ENCODE results near the gene KRTAP4-4.

- TF ChIP-seq, protein P1, sequence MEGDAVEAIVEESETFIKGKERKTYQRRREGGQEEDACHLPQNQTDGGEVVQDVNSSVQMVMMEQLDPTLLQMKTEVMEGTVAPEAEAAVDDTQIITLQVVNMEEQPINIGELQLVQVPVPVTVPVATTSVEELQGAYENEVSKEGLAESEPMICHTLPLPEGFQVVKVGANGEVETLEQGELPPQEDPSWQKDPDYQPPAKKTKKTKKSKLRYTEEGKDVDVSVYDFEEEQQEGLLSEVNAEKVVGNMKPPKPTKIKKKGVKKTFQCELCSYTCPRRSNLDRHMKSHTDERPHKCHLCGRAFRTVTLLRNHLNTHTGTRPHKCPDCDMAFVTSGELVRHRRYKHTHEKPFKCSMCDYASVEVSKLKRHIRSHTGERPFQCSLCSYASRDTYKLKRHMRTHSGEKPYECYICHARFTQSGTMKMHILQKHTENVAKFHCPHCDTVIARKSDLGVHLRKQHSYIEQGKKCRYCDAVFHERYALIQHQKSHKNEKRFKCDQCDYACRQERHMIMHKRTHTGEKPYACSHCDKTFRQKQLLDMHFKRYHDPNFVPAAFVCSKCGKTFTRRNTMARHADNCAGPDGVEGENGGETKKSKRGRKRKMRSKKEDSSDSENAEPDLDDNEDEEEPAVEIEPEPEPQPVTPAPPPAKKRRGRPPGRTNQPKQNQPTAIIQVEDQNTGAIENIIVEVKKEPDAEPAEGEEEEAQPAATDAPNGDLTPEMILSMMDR (IDR thresholded peaks at IDR 0.05): no peak
- TF ChIP-seq ZNF416 (CRISPR knock-in tag; IDR thresholded peaks at IDR 0.05): no peak
- no peak for TF ChIP-seq NFYB (CRISPR knock-in tag; conservative IDR thresholded peaks at IDR 0.05; ENCODE audit: low read depth)
- no peak for TF ChIP-seq SMAD3 (CRISPR knock-in tag; IDR thresholded peaks at IDR 0.05; ENCODE audit: borderline replicate concordance)
- no peak for TF ChIP-seq CREM (CRISPR knock-in tag; IDR thresholded peaks at IDR 0.05)
- TF ChIP-seq, protein P2, sequence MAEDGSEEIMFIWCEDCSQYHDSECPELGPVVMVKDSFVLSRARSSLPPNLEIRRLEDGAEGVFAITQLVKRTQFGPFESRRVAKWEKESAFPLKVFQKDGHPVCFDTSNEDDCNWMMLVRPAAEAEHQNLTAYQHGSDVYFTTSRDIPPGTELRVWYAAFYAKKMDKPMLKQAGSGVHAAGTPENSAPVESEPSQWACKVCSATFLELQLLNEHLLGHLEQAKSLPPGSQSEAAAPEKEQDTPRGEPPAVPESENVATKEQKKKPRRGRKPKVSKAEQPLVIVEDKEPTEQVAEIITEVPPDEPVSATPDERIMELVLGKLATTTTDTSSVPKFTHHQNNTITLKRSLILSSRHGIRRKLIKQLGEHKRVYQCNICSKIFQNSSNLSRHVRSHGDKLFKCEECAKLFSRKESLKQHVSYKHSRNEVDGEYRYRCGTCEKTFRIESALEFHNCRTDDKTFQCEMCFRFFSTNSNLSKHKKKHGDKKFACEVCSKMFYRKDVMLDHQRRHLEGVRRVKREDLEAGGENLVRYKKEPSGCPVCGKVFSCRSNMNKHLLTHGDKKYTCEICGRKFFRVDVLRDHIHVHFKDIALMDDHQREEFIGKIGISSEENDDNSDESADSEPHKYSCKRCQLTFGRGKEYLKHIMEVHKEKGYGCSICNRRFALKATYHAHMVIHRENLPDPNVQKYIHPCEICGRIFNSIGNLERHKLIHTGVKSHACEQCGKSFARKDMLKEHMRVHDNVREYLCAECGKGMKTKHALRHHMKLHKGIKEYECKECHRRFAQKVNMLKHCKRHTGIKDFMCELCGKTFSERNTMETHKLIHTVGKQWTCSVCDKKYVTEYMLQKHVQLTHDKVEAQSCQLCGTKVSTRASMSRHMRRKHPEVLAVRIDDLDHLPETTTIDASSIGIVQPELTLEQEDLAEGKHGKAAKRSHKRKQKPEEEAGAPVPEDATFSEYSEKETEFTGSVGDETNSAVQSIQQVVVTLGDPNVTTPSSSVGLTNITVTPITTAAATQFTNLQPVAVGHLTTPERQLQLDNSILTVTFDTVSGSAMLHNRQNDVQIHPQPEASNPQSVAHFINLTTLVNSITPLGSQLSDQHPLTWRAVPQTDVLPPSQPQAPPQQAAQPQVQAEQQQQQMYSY (CRISPR knock-in tag; IDR thresholded peaks at IDR 0.05): no peak
- no peak for TF ChIP-seq ZNF138 (CRISPR knock-in tag; conservative IDR thresholded peaks at IDR 0.05)
- no peak for TF ChIP-seq ZNF263 (CRISPR knock-in tag; IDR thresholded peaks at IDR 0.05; ENCODE audit: low read depth)
- no peak for TF ChIP-seq FOXK1 (CRISPR knock-in tag; IDR thresholded peaks at IDR 0.05)
- TF ChIP-seq ETV6 (CRISPR knock-in tag; IDR thresholded peaks at IDR 0.05): no peak
- TF ChIP-seq MAX (CRISPR knock-in tag; IDR thresholded peaks at IDR 0.05): no peak
- TF ChIP-seq CREB1 (CRISPR knock-in tag; IDR thresholded peaks at IDR 0.05): no peak
- no peak for TF ChIP-seq ZNF423 (CRISPR knock-in tag; IDR thresholded peaks at IDR 0.05)
Measured at GRCh38 chr17:41118721-41119120, 41.8 kb downstream of the KRTAP4-4 start.
